Gastroesophageal sphincter (tissue), 4 donors: ENCODE measurements around the gene FEZF2. TPM values are rescaled to one million over a fixed set of nuclear protein-coding genes. Genes with fewer than 3 reads are reported as not detected.

ENCODE experiments used
- ATAC-seq: fragments of 150-250 bp; one replicate; pipeline ENCODE4 v1.9.1; 2016; ENCODE audit warnings: mild to moderate bottlenecking, moderate library complexity
- H3K27ac ChIP-seq, 4 donors: fragments of 200-600 bp; sonication (generic) in 3 of 4; 1 replicate in 3 of 4; 2 replicates in 1 of 4; pipeline ENCODE4 v1.5.1; 2016 to 2019
- H3K27me3 ChIP-seq: fragments of 200-600 bp; sonication (generic); one replicate; pipeline ENCODE4 v1.5.1; 2019
- H3K36me3 ChIP-seq, 2 donors: fragments of 200-600 bp; sonication (generic); one replicate each; pipeline ENCODE4 v1.5.1; 2019; ENCODE audit warnings: control low read depth in 1 of 2
- H3K4me1 ChIP-seq, 3 donors: fragments of 200-600 bp; sonication (generic); 1 replicate in 2 of 3; 2 replicates in 1 of 3; pipeline ENCODE4 v1.5.1; 2016 to 2019; ENCODE audit warnings: control low read depth in 2 of 3
- H3K4me3 ChIP-seq, 2 donors: fragments of 200-600 bp; sonication (generic); one replicate each; pipeline ENCODE4 v1.5.1; 2019; ENCODE audit warnings: mild to moderate bottlenecking in 1 of 2, moderate library complexity in 1 of 2
- H3K9me3 ChIP-seq, 3 donors: fragments of 200-600 bp; sonication (generic); one replicate each; pipeline ENCODE4 v1.5.1; 2017 to 2019; ENCODE audit warnings: control low read depth in 2 of 3
- CTCF ChIP-seq, 4 experiments: fragments of 200-600 bp in 2 of 4; fragments of 450-650 bp in 2 of 4; sonication (generic) in 1 of 4; IDR thresholded peaks; one replicate each; pipeline ENCODE4 v1.5.1; 2017 to 2019; ENCODE audit warnings: antibody characterized with exemption in 4 of 4, mild to moderate bottlenecking in 2 of 4, moderate library complexity in 2 of 4
- EP300 ChIP-seq: sonication (generic); formaldehyde crosslinking; IDR thresholded peaks from one replicate; pipeline ENCODE4 v1.6.1; 2017; ENCODE audit warnings: antibody characterized with exemption, mild to moderate bottlenecking
- POLR2A ChIP-seq, 2 donors: fragments of 450-650 bp; IDR thresholded peaks; one replicate each; pipeline ENCODE4 v1.6.1; 2017; ENCODE audit warnings: antibody characterized with exemption in 2 of 2, mild to moderate bottlenecking in 2 of 2, moderate library complexity in 1 of 2
- POLR2AphosphoS5 ChIP-seq: sonication (generic); formaldehyde crosslinking; IDR thresholded peaks from one replicate; pipeline ENCODE4 v1.6.1; 2017; ENCODE audit warnings: antibody characterized with exemption
- WGBS, 2 donors: methylation state at CpG; one replicate each; pipeline ENCODE4 v1.1.5; 2018; ENCODE audit warnings: low coverage in 1 of 2; 5-methylcytosine and 5-hydroxymethylcytosine counted together
- total RNA-seq, 4 donors: library from RNA; depleted of rRNA; stranded (reverse); fragments of >200 nt; gene quantifications; one replicate each; pipeline ENCODE4 v1.1.0, GENCODE V29; 2016

FEZF2 gene
- total RNA-seq, 4 donors from 2014 or later: not detected

GRCh38 chr3:62363275-62363674, 10.1 kb downstream of the FEZF2 start:
- Histone ChIP-seq H3K27ac (no peak overlapping the region), H3K27me3 (peaks cover 77% of the 10 kb centered on the region), H3K9me3 (no peaks in the 10 kb centered on the region), H3K36me3 (no peaks in the 10 kb centered on the region), H3K4me1 (peaks cover 0 to 8% (median 0%) of the 10 kb centered on the region in 3 donors), H3K4me3 (no peak overlapping the region)
- no peak for TF ChIP-seq EP300
- no peak for TF ChIP-seq POLR2AphosphoS5
- TF ChIP-seq CTCF (IDR thresholded peaks at IDR 0.05): no peak
- no peak for TF ChIP-seq POLR2A (IDR thresholded peaks at IDR 0.05)
- whole genome bisulfite sequencing, 2 donors: 80 to 84% methylated on average over 1 to 5 of the region's 6 CpGs
- ATAC-seq: no peak

DNA sequence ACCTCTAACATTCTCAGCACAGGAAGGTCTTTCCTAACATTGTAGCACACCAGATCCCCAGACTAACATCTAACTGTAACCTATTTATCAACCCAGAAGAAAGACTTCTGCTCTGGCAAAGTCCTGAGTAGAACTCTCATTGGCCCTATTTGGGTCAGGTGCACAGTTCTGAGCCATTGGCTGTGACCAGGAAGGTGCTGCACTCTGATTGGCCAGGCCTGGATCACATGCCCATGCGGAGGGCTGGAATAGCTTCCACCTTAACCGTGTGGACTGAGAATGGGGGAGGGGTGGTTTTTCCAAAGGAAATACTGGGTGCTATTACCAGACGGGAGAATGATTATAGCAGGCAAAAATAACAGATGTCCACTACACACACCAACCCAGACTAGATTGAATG, 11.5 kb downstream of the FEZF2 start:
- Histone ChIP-seq H3K4me3 (no peak overlapping the region), H3K27me3 (peaks cover 66% of the 10 kb centered on the region), H3K36me3 (no peaks in the 10 kb centered on the region), H3K9me3 (no peaks in the 10 kb centered on the region), H3K27ac (no peak overlapping the region), H3K4me1 (no peaks in the 10 kb centered on the region)
- TF ChIP-seq POLR2A (IDR thresholded peaks at IDR 0.05) (no peak), EP300 (no peak), POLR2AphosphoS5 (no peak), CTCF (IDR thresholded peaks at IDR 0.05) (no peak)
- no peak for ATAC-seq
- 0 to 58% methylated on average over 1 to 3 of the region's 3 CpGs for WGBS, 2 donors

DNA sequence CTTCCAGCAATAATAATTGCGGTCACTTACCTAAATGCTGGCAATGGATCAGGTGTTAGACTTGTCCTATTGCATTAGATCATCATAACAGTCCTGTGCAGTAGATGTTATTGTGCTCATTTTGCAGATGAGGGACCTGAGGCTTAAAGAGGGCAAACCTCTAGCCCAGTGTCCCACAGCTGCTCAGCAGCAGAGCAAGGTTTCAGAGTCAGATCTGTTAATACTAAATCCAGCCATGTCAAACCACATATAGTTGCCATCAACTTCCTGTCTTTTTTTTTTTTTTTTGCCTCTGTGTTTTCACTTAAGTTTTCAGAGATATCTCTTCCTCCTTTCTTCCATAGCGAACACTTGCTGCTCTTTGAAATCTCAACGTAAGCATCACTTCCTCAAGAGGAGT, 12.1 kb downstream of the FEZF2 start:
- Histone ChIP-seq H3K27ac (no peak overlapping the region), H3K27me3 (peaks cover 61% of the 10 kb centered on the region), H3K4me1 (no peaks in the 10 kb centered on the region), H3K36me3 (no peaks in the 10 kb centered on the region), H3K4me3 (no peak overlapping the region), H3K9me3 (no peaks in the 10 kb centered on the region)
- WGBS, 2 donors: 77 to 100% methylated on average over 1 to 3 of the region's 3 CpGs
- no peak for ATAC-seq
- TF ChIP-seq EP300: no peak
- no peak for TF ChIP-seq POLR2A (IDR thresholded peaks at IDR 0.05)
- no peak for TF ChIP-seq POLR2AphosphoS5
- no peak for TF ChIP-seq CTCF (IDR thresholded peaks at IDR 0.05)

DNA sequence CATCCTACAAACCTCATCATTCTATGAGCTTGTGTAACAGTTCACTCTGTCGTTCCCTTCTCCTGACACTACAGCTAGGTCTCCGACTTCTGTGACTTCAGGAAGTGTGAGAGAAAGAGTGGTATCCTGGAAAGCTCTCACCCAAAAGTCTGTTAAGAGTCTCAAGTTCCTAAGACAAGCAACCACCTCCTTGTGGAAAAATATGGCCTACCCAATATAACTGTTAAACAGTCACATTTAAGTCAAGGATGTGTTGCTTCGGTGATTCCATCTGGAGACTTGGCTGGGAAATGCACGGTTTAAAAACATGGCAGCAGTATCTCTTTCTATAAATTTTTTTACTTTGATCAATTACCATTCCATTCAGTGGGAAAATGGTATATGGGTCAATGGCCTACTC, 13.8 kb downstream of the FEZF2 start:
- TF ChIP-seq POLR2A (IDR thresholded peaks at IDR 0.05): no peak
- no peak for TF ChIP-seq POLR2AphosphoS5
- no peak for TF ChIP-seq CTCF (IDR thresholded peaks at IDR 0.05)
- no peak for TF ChIP-seq EP300
- no peaks in the 10 kb centered on the region for H3K9me3 ChIP-seq
- peaks cover 52% of the 10 kb centered on the region for H3K27me3 ChIP-seq
- no peaks in the 10 kb centered on the region for H3K4me1 ChIP-seq
- no peak for ATAC-seq
- H3K27ac ChIP-seq: no peak overlapping the region
- no peak overlapping the region for H3K4me3 ChIP-seq
- 81 to 90% methylated on average over 4 of the region's 4 CpGs for whole genome bisulfite sequencing, 2 donors
- H3K36me3 ChIP-seq: no peaks in the 10 kb centered on the region

GRCh38 chr3:62356356-62356755, 17.0 kb downstream of the FEZF2 start:
- H3K27me3 ChIP-seq: peaks cover 40% of the 10 kb centered on the region
- TF ChIP-seq EP300: no peak
- TF ChIP-seq POLR2A (IDR thresholded peaks at IDR 0.05): no peak
- no peak for TF ChIP-seq POLR2AphosphoS5
- no peak for TF ChIP-seq CTCF (IDR thresholded peaks at IDR 0.05)
- H3K36me3 ChIP-seq: no peaks in the 10 kb centered on the region
- H3K4me1 ChIP-seq: no peaks in the 10 kb centered on the region
- no peak for ATAC-seq
- H3K4me3 ChIP-seq: no peak overlapping the region
- H3K9me3 ChIP-seq: no peaks in the 10 kb centered on the region
- H3K27ac ChIP-seq: no peak overlapping the region
